Activated CD4-positive, alpha-beta T cell treated with anti-CD3 and anti-CD28 coated beads, Interleukin-2, amount 50 U/mL, for 16 hours (primary cell): ENCODE measurements around the gene CYP21A2.
"Not testable (repeated sequence)": the region's sequence is repeated elsewhere in the genome, so short reads cannot be mapped to it uniquely, and the experiment has no call there.

ENCODE experiments used
- DNase-seq: peaks from one replicate; pipeline ENCODE4 v3.0.0-alpha.2; 2020

CYP21A2 gene

DNA sequence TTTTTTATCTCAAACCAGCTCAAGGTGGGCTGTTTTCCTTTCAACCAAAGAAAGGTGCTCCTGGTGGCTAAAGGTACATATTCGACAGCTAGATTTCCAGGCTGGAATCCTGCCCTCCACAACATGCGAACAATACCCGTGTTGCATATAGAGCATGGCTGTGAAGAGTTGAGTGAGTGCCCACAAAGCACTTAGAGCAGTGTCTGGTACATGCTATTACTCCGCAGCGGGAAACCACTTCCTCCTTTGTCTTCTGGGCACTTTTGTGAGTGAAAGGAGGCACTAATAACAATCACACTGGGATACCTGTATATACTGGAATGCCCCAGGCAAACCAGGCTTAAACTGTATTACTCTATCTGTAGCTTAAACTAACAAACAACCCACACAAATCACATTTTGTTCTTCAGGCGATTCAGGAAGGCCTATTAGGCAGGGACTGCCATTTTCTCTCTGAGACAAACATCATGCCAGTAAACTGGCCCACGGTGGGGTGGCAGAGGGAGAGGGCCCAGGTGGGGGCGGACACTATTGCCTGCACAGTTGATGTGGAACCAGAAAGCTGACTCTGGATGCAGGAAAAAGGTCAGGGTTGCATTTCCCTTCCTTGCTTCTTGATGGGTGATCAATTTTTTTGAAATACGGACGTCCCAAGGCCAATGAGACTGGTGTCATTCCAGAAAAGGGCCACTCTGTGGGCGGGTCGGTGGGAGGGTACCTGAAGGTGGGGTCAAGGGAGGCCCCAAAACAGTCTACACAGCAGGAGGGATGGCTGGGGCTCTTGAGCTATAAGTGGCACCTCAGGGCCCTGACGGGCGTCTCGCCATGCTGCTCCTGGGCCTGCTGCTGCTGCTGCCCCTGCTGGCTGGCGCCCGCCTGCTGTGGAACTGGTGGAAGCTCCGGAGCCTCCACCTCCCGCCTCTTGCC, at the start of gene CYP21A2:
Gene CYP21A2, plus strand, starts transcription at position 818 of the 927 bp plus-strand sequence. Its CDS starts 8 bp downstream, at position 826.
- not testable (repeated sequence) for DNase-seq

DNA sequence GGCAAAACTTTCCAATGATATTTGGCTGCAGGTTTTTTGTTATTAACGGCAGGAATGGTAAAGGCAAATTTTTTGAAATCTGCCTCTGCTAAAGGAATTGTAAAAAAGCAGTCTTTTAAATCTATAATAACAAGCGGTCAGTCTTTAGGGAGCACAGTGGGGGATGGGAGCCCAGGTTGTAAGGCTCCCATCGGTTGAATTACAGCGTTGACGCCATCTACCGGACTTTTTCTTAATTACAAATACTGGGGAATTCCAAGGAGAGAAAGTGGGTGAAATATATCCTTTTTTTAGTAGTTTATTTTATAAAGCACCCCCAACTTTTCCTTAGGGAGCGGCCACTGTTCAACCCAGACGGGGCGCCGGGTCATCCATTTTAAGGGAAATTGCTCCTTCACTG, 48.9 kb upstream of the CYP21A2 start:
- DNase-seq, result not testable (repeated sequence)

GRCh38 chr6:31994421-31994820, 43.8 kb upstream of the CYP21A2 start:
- not testable (repeated sequence) for DNase-seq

- not testable (repeated sequence) for DNase-seq
Observed at GRCh38 chr6:31996385-31996784, 41.8 kb upstream of the CYP21A2 start.

DNA sequence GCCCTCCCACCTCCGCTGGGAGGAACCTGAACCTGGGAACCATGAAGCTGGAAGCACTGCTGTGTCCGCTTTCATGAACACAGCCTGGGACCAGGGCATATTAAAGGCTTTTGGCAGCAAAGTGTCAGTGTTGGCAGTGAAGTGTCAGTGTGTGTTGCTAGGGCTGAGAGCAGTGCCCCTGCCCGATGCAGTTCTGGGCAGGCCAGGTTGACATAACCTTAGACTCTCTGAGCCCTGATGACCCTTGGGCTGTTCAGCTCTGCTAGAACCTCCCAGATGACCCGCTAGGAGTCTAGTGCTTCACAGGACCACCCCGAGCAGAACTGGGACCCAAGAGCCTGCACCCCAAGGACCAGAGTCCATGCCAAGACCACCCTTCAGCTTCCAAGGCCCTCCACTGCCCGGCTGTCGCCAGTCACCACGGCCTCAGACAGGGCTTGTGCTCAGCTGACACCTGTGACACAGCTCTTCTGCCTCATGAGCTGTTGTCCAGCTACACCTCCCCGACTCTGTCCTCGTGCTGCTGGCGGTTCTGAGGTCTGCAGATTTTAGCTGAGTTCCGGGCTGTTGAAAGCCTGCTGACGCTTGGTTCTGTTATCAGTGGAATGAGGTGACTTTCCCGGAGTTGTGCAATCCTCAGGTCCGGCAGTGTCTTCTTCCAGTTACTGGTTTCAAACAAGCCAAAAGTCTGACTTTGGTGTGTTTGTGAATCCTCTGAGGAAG, 35.5 kb upstream of the CYP21A2 start:
- DNase-seq, result not testable (repeated sequence)

DNA sequence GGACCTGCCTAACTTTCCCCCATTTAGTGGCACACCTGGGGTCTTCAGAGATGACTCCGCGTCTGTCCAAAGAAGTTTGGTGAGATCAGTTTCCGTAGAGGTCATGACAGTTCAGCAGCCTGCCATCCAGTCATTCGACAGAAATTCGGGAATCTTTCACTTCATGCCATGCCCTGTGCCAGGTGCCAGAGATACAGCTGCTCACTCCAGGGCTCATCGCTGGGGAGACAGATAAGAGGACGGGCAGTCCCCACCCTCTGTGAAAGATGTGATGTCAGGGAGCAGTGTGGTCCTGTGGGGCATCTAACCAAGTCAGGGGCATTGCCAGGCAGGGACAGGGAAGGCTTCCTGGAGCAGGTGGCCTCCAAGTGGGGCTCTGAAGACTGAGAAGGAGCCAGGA, 34.9 kb upstream of the CYP21A2 start:
- not testable (repeated sequence) for DNase-seq

- DNase-seq, result not testable (repeated sequence)
Observed at GRCh38 chr6:32004393-32004792, 33.8 kb upstream of the CYP21A2 start.

- not testable (repeated sequence) for DNase-seq
Observed at GRCh38 chr6:32004864-32005537, 33.2 kb upstream of the CYP21A2 start.

DNA sequence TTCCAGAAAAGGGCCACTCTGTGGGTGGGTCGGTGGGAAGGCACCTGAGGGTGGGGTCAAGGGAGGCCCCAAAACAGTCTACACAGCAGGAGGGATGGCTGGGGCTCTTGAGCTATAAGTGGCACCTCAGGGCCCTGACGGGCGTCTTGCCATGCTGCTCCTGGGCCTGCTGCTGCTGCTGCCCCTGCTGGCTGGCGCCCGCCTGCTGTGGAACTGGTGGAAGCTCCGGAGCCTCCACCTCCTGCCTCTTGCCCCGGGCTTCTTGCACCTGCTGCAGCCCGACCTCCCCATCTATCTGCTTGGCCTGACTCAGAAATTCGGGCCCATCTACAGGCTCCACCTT, 32.7 kb upstream of the CYP21A2 start:
- not testable (repeated sequence) for DNase-seq

GRCh38 chr6:32005991-32006529, 32.2 kb upstream of the CYP21A2 start:
- not testable (repeated sequence) for DNase-seq

GRCh38 chr6:32007086-32007485, 31.1 kb upstream of the CYP21A2 start:
- DNase-seq, result not testable (repeated sequence)

GRCh38 chr6:32008037-32008436, 30.2 kb upstream of the CYP21A2 start:
- DNase-seq, result not testable (repeated sequence)

GRCh38 chr6:32008616-32009015, 29.6 kb upstream of the CYP21A2 start:
- not testable (repeated sequence) for DNase-seq

DNA sequence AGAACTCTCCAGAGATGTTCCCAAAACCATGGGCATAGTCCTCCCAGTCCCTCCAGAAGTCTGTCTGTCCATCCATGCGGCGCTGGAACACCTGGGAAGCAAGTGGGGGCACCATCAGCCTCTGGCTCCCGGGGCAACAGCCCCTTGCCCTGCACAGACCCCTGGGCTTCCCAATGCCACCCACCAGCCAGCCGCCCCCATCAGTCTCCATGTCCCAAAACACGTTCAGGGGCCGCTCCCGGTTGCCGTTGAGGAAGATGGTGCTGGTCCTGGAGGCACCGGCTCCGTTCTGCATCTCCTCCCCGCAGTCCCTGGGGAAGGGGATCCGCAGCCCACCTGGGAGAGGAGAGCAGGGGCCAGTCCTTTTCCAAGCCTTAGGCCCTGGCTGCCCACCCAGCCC, 28.7 kb upstream of the CYP21A2 start:
- not testable (repeated sequence) for DNase-seq

DNA sequence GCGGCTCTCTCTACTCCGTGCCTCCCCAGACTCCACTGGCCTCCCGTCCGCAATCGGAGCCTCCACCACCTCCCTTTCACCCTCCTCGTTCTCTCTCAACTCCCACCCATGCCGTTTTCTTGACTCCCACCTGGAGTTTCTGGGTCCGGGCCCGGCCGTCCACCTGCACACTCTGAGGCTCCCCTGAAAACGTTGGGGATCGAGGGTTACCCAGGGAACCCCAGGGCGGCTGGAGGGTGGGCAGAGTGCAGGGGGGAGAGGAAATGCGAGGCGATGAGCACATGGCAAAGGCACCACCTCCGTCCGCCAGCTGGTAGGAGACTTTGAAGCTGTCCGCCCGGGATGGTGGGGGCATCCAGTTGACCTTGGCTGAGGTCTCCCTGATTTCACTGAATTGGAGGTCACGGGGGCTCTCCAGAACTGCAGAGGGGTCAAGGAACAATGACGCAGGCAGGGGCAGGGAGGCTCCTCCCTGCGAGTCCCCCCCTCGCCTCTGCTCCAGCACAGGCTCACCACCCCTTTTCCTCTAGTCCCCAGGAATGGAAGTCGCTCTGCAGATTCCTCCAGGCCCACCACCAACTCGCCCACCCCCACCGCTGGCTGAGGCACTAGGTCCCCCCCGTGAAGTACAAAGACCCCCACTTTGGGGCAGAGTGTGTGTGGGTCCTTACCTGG, 27.2 kb upstream of the CYP21A2 start:
- DNase-seq, result not testable (repeated sequence)

- not testable (repeated sequence) for DNase-seq
Observed at GRCh38 chr6:32012941-32013617, 25.1 kb upstream of the CYP21A2 start.

DNA sequence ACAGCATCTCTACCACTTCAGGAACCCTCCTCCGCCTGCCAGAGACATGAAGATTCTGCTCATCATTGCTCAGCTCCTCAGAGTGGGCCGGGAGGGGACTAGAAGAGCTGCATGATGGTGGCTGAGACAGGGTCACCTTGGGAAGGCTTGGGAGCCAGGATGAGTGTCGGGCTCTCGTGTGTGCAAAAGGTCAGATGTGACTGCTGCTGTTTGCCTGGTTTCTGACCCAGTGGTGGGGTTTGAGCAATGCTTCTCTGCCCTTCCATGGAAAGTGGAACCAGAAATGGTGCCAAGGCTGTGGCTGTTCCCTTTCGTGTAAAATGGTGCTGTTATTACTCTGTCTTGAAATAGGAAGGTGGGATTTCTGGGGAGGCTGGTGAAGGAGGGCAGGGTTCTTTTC, 24.5 kb upstream of the CYP21A2 start:
- DNase-seq, result not testable (repeated sequence)

DNA sequence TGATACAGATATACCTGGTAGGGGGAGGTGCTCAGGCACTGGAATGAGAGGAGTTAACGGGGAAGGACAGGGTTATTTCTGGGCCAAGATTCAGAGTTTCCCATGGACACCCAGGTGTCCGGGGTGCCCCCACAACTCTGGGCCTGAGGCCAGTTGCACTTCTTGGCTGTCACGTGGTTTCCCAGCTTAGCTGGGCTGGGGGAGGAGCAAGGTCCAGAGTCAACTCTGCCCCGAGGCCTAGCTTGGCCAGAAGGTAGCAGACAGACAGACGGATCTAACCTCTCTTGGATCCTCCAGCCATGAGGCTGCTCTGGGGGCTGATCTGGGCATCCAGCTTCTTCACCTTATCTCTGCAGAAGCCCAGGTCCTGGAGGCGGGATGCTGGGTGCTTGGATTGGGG, 23.7 kb upstream of the CYP21A2 start, which contains the start of gene C4B:
Gene C4B, plus strand, starts transcription at position 249 of the 400 bp plus-strand sequence. Its CDS starts 51 bp downstream, at position 300.
- not testable (repeated sequence) for DNase-seq

DNA sequence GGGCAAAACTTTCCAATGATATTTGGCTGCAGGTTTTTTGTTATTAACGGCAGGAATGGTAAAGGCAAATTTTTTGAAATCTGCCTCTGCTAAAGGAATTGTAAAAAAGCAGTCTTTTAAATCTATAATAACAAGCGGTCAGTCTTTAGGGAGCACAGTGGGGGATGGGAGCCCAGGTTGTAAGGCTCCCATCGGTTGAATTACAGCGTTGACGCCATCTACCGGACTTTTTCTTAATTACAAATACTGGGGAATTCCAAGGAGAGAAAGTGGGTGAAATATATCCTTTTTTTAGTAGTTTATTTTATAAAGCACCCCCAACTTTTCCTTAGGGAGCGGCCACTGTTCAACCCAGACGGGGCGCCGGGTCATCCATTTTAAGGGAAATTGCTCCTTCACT, 16.1 kb upstream of the CYP21A2 start:
- DNase-seq, result not testable (repeated sequence)

DNA sequence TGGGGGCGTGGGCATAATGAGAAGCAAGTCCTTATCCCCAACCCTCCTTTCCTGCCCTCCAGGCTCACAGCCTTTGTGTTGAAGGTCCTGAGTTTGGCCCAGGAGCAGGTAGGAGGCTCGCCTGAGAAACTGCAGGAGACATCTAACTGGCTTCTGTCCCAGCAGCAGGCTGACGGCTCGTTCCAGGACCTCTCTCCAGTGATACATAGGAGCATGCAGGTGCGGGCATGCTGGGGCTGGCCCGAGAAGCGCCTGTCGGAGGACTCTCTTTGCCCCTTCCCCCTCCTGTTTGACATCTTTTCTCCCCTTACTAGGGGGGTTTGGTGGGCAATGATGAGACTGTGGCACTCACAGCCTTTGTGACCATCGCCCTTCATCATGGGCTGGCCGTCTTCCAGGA, 9.6 kb upstream of the CYP21A2 start:
- DNase-seq, result not testable (repeated sequence)

DNA sequence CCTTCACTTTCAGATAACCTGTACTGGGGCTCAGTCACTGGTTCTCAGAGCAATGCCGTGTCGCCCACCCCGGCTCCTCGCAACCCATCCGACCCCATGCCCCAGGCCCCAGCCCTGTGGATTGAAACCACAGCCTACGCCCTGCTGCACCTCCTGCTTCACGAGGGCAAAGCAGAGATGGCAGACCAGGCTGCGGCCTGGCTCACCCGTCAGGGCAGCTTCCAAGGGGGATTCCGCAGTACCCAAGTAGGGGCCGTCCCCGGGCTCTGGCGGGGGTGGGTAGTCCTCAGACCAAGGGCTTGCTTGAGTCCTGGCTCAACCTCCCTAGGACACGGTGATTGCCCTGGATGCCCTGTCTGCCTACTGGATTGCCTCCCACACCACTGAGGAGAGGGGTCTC, 8.7 kb upstream of the CYP21A2 start:
- not testable (repeated sequence) for DNase-seq
